ENCODE measurements around the gene HEPHL1. TPM values are rescaled to one million over a fixed set of nuclear protein-coding genes. Genes with fewer than 3 reads are reported as not detected.

HEPHL1 gene
- total RNA-seq, 1 donor from 2014 or later = not detected

DNA sequence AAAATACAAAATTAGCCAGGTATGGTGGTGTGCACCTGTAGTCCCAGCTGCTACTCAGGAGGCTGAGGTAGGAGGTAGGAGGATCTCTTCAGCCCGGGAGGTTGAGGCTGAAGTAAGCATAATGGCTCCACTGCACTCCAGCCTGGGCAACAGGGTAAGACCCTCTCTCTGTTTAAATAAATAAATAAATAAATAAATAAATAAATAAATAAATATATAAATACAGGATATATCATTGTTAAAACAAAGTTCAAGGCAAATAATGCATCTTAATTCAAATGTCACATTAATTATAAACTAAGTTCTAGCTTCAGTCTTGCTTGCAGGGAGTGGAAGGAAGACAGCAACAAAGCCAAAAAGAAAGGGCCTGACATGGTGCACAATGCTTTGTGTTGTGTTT, 63.0 kb downstream of the HEPHL1 start:
- no peaks in the 10 kb centered on the region for H3K9me3 ChIP-seq (ENCODE audit: insufficient read depth, low read depth, low read length)
- no peak overlapping the region for H3K4me3 ChIP-seq (ENCODE audit: insufficient read depth, low read depth, low read length)
- H3K4me1 Mint-ChIP-seq (ENCODE audit: low read depth, unreplicated experiment) = no peaks in the 10 kb centered on the region
- H3K27ac ChIP-seq (ENCODE audit: low read depth, low read length) = no peak overlapping the region
- H3K36me3 Mint-ChIP-seq (ENCODE audit: low read depth, unreplicated experiment) = no peaks in the 10 kb centered on the region
- no peaks in the 10 kb centered on the region for H3K36me3 ChIP-seq (ENCODE audit: insufficient read depth, low read length)
- no peak overlapping the region for H3K4me2 ChIP-seq (ENCODE audit: low read length)
- peaks cover 4% of the 10 kb centered on the region for H3K27me3 Mint-ChIP-seq (ENCODE audit: low read depth, unreplicated experiment)
- H4K20me1 ChIP-seq (ENCODE audit: insufficient read depth, low read length) = no peaks in the 10 kb centered on the region
- FAIRE-seq = no peak
- no peak overlapping the region for H3K27ac Mint-ChIP-seq (ENCODE audit: unreplicated experiment)
- H3K9ac ChIP-seq (ENCODE audit: low read length) = no peak overlapping the region
- no peak overlapping the region for H2AFZ ChIP-seq (ENCODE audit: low read depth, low read length)
- no peak for DNase-seq (ENCODE audit: low read depth)
- H3K27me3 ChIP-seq (ENCODE audit: insufficient read depth, low read length) = no peaks in the 10 kb centered on the region
- TF ChIP-seq EZH2 (IDR thresholded peaks at IDR 0.05; ENCODE audit: insufficient read depth, low read length) (no peak), CTCF (IDR thresholded peaks at IDR 0.05; ENCODE audit: insufficient read depth, low read depth, low read length) (no peak)
- peaks cover 6% of the 10 kb centered on the region for H3K9me3 Mint-ChIP-seq (ENCODE audit: unreplicated experiment)
- H3K4me1 ChIP-seq (ENCODE audit: insufficient read depth, low read length) = no peaks in the 10 kb centered on the region
- H3K4me3 Mint-ChIP-seq (ENCODE audit: unreplicated experiment) = no peak overlapping the region
- H3K79me2 ChIP-seq (ENCODE audit: insufficient read depth, low read length) = no peaks in the 10 kb centered on the region

DNA sequence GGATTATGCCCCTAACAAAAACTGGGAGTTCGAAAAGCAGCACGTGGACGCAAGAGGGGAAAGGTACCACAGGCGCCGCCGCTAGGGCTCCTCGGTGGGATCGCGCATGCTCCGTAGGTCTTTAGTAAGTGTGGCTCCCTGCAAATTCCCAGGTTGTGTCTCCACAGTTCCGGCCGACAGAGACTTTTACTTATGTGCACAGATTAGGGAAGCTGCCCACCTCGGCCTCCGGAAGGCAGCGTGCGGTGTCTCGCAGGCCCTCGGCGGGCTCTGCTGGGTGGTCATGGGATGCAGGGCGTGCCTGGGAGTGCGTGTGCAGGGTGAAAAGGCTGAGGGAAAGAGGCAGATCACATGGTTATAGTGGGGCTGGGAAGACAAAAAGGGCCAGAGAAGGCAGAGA, 67.8 kb downstream of the HEPHL1 start:
- Histone ChIP-seq H3K9me3 (ENCODE audit: insufficient read depth, low read depth, low read length) (no peaks in the 10 kb centered on the region), H3K36me3 (ENCODE audit: insufficient read depth, low read length) (no peaks in the 10 kb centered on the region), H4K20me1 (ENCODE audit: insufficient read depth, low read length) (no peaks in the 10 kb centered on the region), H3K79me2 (ENCODE audit: insufficient read depth, low read length) (no peaks in the 10 kb centered on the region), H3K27ac (ENCODE audit: low read depth, low read length) (no peak overlapping the region), H3K27me3 (ENCODE audit: insufficient read depth, low read length) (no peaks in the 10 kb centered on the region), H3K4me2 (ENCODE audit: low read length) (no peak overlapping the region), H2AFZ (ENCODE audit: low read depth, low read length) (no peak overlapping the region), H3K4me3 (ENCODE audit: insufficient read depth, low read depth, low read length) (no peak overlapping the region), H3K4me1 (ENCODE audit: insufficient read depth, low read length) (no peaks in the 10 kb centered on the region), H3K9ac (ENCODE audit: low read length) (no peak overlapping the region)
- Mint-ChIP-seq H3K4me3 (ENCODE audit: unreplicated experiment) (no peak overlapping the region), H3K36me3 (ENCODE audit: low read depth, unreplicated experiment) (no peaks in the 10 kb centered on the region), H3K27ac (ENCODE audit: unreplicated experiment) (no peak overlapping the region), H3K4me1 (ENCODE audit: low read depth, unreplicated experiment) (no peaks in the 10 kb centered on the region), H3K9me3 (ENCODE audit: unreplicated experiment) (no peaks in the 10 kb centered on the region), H3K27me3 (ENCODE audit: low read depth, unreplicated experiment) (peaks cover 2% of the 10 kb centered on the region)
- TF ChIP-seq CTCF (IDR thresholded peaks at IDR 0.05; ENCODE audit: insufficient read depth, low read depth, low read length) (no peak), EZH2 (IDR thresholded peaks at IDR 0.05; ENCODE audit: insufficient read depth, low read length) (no peak)
- no peak for DNase-seq (ENCODE audit: low read depth)
- FAIRE-seq = no peak

DNA sequence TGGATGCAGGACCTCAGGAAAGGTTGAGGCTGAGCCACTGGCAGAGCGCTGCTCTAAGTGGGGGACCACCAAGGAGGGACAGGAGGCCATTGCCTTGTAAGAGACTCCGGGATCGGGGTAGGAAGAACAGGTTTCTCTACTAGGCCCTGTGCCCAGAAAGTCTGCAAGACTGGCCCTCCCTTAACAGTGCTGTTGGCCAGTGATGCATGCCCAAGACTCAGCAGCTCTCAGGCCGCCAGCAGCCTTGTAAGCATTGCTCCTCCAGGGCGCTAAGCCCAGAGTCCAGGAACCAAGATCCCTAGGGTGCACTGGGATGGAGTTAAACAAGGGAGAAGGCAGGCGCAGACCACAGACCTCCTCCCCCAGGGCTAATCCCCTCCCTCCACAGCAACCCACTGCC, 68.2 kb downstream of the HEPHL1 start:
- Mint-ChIP-seq H3K27me3 (ENCODE audit: low read depth, unreplicated experiment) (peaks cover 2% of the 10 kb centered on the region), H3K4me3 (ENCODE audit: unreplicated experiment) (no peak overlapping the region), H3K9me3 (ENCODE audit: unreplicated experiment) (no peaks in the 10 kb centered on the region), H3K4me1 (ENCODE audit: low read depth, unreplicated experiment) (no peaks in the 10 kb centered on the region), H3K27ac (ENCODE audit: unreplicated experiment) (no peak overlapping the region), H3K36me3 (ENCODE audit: low read depth, unreplicated experiment) (no peaks in the 10 kb centered on the region)
- no peak overlapping the region for H2AFZ ChIP-seq (ENCODE audit: low read depth, low read length)
- no peaks in the 10 kb centered on the region for H3K4me1 ChIP-seq (ENCODE audit: insufficient read depth, low read length)
- H3K4me3 ChIP-seq (ENCODE audit: insufficient read depth, low read depth, low read length) = no peak overlapping the region
- no peak for FAIRE-seq
- H3K27me3 ChIP-seq (ENCODE audit: insufficient read depth, low read length) = no peaks in the 10 kb centered on the region
- no peaks in the 10 kb centered on the region for H3K36me3 ChIP-seq (ENCODE audit: insufficient read depth, low read length)
- TF ChIP-seq EZH2 (IDR thresholded peaks at IDR 0.05; ENCODE audit: insufficient read depth, low read length) = no peak
- TF ChIP-seq CTCF (IDR thresholded peaks at IDR 0.05; ENCODE audit: insufficient read depth, low read depth, low read length) = no peak
- H3K9me3 ChIP-seq (ENCODE audit: insufficient read depth, low read depth, low read length) = no peaks in the 10 kb centered on the region
- no peak for DNase-seq (ENCODE audit: low read depth)
- no peaks in the 10 kb centered on the region for H3K79me2 ChIP-seq (ENCODE audit: insufficient read depth, low read length)
- H3K4me2 ChIP-seq (ENCODE audit: low read length) = no peak overlapping the region
- H3K27ac ChIP-seq (ENCODE audit: low read depth, low read length) = no peak overlapping the region
- H3K9ac ChIP-seq (ENCODE audit: low read length) = no peak overlapping the region
- H4K20me1 ChIP-seq (ENCODE audit: insufficient read depth, low read length) = no peaks in the 10 kb centered on the region
